Vagina (tissue), 2 donors: ENCODE measurements around the gene SARDH.

Source experiments
- POLR2A ChIP-seq, 2 donors: fragments of 450-650 bp; IDR thresholded peaks; one replicate each; pipeline ENCODE4 v1.6.1; 2017; ENCODE audit warnings: antibody characterized with exemption in 2 of 2, mild to moderate bottlenecking in 2 of 2, moderate library complexity in 2 of 2
- POLR2AphosphoS5 ChIP-seq, 2 donors: sonication (generic); formaldehyde crosslinking; IDR thresholded peaks; one replicate each; pipeline ENCODE4 v1.9.0; 2017; ENCODE audit warnings: antibody characterized with exemption in 2 of 2, mild to moderate bottlenecking in 2 of 2, low read depth in 1 of 2; ENCODE audit not compliant: insufficient read depth in 1 of 2
- TF ChIP-seq, protein P1 (sequence below), 3 experiments: fragments of 450-650 bp in 2 of 3; fragments of 200-600 bp in 1 of 3; sonication (generic) in 1 of 3; IDR thresholded peaks; one replicate each; pipeline ENCODE4 v1.5.1; 2017 to 2019; ENCODE audit warnings: antibody characterized with exemption in 3 of 3, mild to moderate bottlenecking in 2 of 3, moderate library complexity in 2 of 3

DNA sequence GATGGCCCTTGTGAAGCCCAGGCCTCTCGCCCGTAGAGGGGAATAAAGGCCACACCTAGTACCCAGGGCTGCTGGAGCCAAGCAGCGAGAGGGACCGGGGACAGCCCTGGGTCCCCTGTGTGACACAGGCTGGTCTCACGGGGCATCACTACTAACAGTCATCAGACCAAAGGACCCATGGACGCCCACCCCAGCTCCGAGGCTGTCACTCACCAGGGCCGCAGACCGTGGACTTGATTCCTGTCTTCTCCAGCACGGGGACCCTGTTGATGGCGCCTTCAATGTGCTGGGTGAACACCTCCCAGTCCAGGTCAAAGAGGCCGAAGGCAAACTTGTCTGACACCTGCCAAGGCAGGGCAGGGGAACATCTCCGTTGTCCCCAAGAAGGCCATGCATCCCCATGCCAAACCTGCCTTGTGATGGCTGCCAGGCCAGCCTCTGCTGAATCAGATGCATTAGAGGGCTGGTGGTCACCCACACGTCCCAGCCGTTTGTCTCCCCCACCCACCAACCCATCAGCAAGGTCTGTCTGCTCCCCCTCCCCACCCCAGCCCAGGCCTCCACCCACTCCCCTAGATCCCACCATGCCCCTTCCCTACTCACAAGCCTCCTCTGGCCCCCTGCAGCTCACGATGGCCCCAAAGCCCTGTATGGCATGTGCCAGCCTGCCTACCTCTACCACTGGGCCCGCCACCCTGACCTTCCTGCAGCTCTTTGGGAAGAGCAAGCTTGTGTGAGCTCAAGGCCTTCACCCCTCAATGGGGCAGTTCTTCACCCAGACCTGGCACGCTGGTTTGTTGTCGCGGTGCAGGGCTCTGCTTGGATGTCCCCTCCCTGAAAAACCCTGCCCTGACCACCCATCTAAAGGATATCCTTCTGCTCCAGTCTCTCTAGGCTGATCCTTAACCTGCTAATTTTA, 20.8 kb downstream of the SARDH start:
- TF ChIP-seq, protein P1, sequence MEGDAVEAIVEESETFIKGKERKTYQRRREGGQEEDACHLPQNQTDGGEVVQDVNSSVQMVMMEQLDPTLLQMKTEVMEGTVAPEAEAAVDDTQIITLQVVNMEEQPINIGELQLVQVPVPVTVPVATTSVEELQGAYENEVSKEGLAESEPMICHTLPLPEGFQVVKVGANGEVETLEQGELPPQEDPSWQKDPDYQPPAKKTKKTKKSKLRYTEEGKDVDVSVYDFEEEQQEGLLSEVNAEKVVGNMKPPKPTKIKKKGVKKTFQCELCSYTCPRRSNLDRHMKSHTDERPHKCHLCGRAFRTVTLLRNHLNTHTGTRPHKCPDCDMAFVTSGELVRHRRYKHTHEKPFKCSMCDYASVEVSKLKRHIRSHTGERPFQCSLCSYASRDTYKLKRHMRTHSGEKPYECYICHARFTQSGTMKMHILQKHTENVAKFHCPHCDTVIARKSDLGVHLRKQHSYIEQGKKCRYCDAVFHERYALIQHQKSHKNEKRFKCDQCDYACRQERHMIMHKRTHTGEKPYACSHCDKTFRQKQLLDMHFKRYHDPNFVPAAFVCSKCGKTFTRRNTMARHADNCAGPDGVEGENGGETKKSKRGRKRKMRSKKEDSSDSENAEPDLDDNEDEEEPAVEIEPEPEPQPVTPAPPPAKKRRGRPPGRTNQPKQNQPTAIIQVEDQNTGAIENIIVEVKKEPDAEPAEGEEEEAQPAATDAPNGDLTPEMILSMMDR (IDR thresholded peaks at IDR 0.05) = no peak
- no peak for TF ChIP-seq POLR2AphosphoS5 (IDR thresholded peaks at IDR 0.05; ENCODE audit: insufficient read depth in 1 of 2, low read depth in 1 of 2)
- no peak for TF ChIP-seq POLR2A (IDR thresholded peaks at IDR 0.05)
